IMR-90 (cell line): ENCODE measurements around the gene RAB37. TPM values are rescaled to one million over a fixed set of nuclear protein-coding genes. Genes with fewer than 3 reads are reported as not detected.

Source experiments
- ATAC-seq: fragments of 200-7000 bp; cut with Tn5 transposase; 2 replicates; pipeline ENCODE4 v1.9.1; 2020; ENCODE audit warnings: low read depth, mild to moderate bottlenecking, moderate library complexity
- BruUV-seq: library from RNA; stranded (reverse); fragments of 400-500 nt; replicated peaks from 2 replicates; lab custom pipeline; 2021; lab: Mats Ljungman, UMichigan
- CTCF ChIA-PET: fragments of 300-600 bp; formaldehyde crosslinking; extraction: SDS; loops from one replicate; lab custom pipeline; 2021; ENCODE audit warnings: antibody characterized with exemption; lab: Yijun Ruan, JAX
- POLR2A ChIA-PET: fragments of 300-600 bp; sonication (Branson Sonifier 250); formaldehyde crosslinking; loops from one replicate; lab custom pipeline; 2022; ENCODE audit warnings: antibody characterized with exemption; ENCODE audit not compliant: unreplicated experiment; lab: Charles Lee
- DNase-seq: peaks from one replicate; pipeline ENCODE4 v3.0.0; 2013
- H2AFZ ChIP-seq: replicated peaks from 2 replicates; pipeline ENCODE3; 2013; ENCODE audit warnings: low read length, mild to moderate bottlenecking; ENCODE audit not compliant: poor library complexity
- H2AK5ac ChIP-seq: 2 replicates; pipeline ENCODE4 v1.6.1; 2013; ENCODE audit warnings: low read depth, low read length, inconsistent platforms
- H2AK9ac ChIP-seq: replicated peaks from 2 replicates; pipeline ENCODE3; 2013; ENCODE audit warnings: mild to moderate bottlenecking, low read depth, low read length, moderate library complexity; ENCODE audit not compliant: poor library complexity
- H2BK120ac ChIP-seq: 2 replicates; pipeline ENCODE4 v1.6.1; 2013; ENCODE audit warnings: low read depth, low read length, inconsistent platforms
- H2BK15ac ChIP-seq: 3 replicates; pipeline ENCODE4 v1.6.1; 2013; ENCODE audit warnings: low read depth, low read length, inconsistent platforms
- H2BK20ac ChIP-seq: 2 replicates; pipeline ENCODE4 v1.6.1; 2013; ENCODE audit warnings: low read depth, mild to moderate bottlenecking, inconsistent platforms, low read length, moderate library complexity
- H2BK5ac ChIP-seq: 2 replicates; pipeline ENCODE4 v1.6.1; 2013; ENCODE audit warnings: mild to moderate bottlenecking, low read depth, low read length, inconsistent platforms; ENCODE audit not compliant: poor library complexity, severe bottlenecking
- H3K14ac ChIP-seq: replicated peaks from 2 replicates; pipeline ENCODE4 v1.6.1; 2013; ENCODE audit warnings: low read depth, low read length, inconsistent platforms
- H3K18ac ChIP-seq: 2 replicates; pipeline ENCODE4 v1.6.1; 2013; ENCODE audit warnings: low read depth, low read length, control low read depth
- H3K23ac ChIP-seq: 2 replicates; pipeline ENCODE4 v1.6.1; 2013; ENCODE audit warnings: low read depth, low read length, inconsistent platforms
- H3K27ac ChIP-seq: 2 replicates; pipeline ENCODE4 v1.5.1; 2013; ENCODE audit warnings: mild to moderate bottlenecking, control low read depth, low read length; ENCODE audit not compliant: insufficient read depth
- H3K27me3 ChIP-seq: 2 replicates; pipeline ENCODE4 v1.6.1; 2013; ENCODE audit warnings: low read length; ENCODE audit not compliant: control insufficient read depth, insufficient read depth
- H3K36me3 ChIP-seq: 2 replicates; pipeline ENCODE4 v1.6.1; 2013; ENCODE audit warnings: low read length, mixed read lengths; ENCODE audit not compliant: control insufficient read depth, insufficient read depth
- H3K4ac ChIP-seq: 2 replicates; pipeline ENCODE4 v1.6.1; 2013; ENCODE audit warnings: low read depth, low read length, inconsistent platforms
- H3K4me1 ChIP-seq: 2 replicates; pipeline ENCODE4 v1.6.1; 2013; ENCODE audit warnings: low read length, mixed read lengths; ENCODE audit not compliant: control insufficient read depth, insufficient read depth
- H3K4me2 ChIP-seq: 2 replicates; pipeline ENCODE4 v1.6.1; 2013; ENCODE audit warnings: low read depth, mild to moderate bottlenecking, control low read depth, low read length, moderate library complexity
- H3K4me3 ChIP-seq: 2 replicates; pipeline ENCODE4 v1.5.1; 2013; ENCODE audit warnings: low read depth, mild to moderate bottlenecking, control low read depth, low read length, moderate library complexity; ENCODE audit not compliant: insufficient read depth
- H3K56ac ChIP-seq: 2 replicates; pipeline ENCODE4 v1.6.1; 2013; ENCODE audit warnings: low read length, inconsistent platforms; ENCODE audit not compliant: insufficient read depth; ENCODE audit errors: extremely low read depth
- H3K79me1 ChIP-seq, 2 experiments: 2 replicates each; pipeline ENCODE4 v1.6.1; 2013; ENCODE audit warnings: low read length in 2 of 2, inconsistent platforms in 1 of 2, low read depth in 1 of 2
- H3K9ac ChIP-seq: 2 replicates; pipeline ENCODE4 v1.6.1; 2013; ENCODE audit warnings: low read depth, low read length, control low read depth
- H3K9me1 ChIP-seq: 2 replicates; pipeline ENCODE4 v1.6.1; 2013; ENCODE audit warnings: low read length, inconsistent platforms; ENCODE audit not compliant: insufficient read depth
- H3K9me3 ChIP-seq: 2 replicates; pipeline ENCODE4 v1.6.1; 2013; ENCODE audit warnings: low read length; ENCODE audit not compliant: control insufficient read depth, insufficient read depth
- H4K20me1 ChIP-seq: 2 replicates; pipeline ENCODE4 v1.6.1; 2013; ENCODE audit warnings: low read length, inconsistent platforms; ENCODE audit not compliant: insufficient read depth
- H4K5ac ChIP-seq: 2 replicates; pipeline ENCODE4 v1.6.1; 2013; ENCODE audit warnings: mild to moderate bottlenecking, low read depth, low read length, control low read depth
- H4K8ac ChIP-seq, 2 experiments: 2 replicates each; pipeline ENCODE4 v1.6.1; 2013; ENCODE audit warnings: low read depth in 2 of 2, low read length in 2 of 2, control low read depth in 1 of 2, inconsistent platforms in 1 of 2
- H4K91ac ChIP-seq: 2 replicates; pipeline ENCODE4 v1.6.1; 2013; ENCODE audit warnings: low read depth, low read length, inconsistent platforms; ENCODE audit not compliant: insufficient read depth
- CTCF ChIP-seq: conservative IDR thresholded peaks from 2 replicates; pipeline ENCODE4 v1.5.1; 2012; ENCODE audit warnings: mild to moderate bottlenecking, low read depth, low read length, improper control_type of control experiment
- FOS ChIP-seq: fragments of 150-350 bp; IDR thresholded peaks from 2 replicates; pipeline ENCODE4 v1.6.1; 2016; ENCODE audit warnings: low read depth, low read length
- NFE2L2 ChIP-seq: fragments of 150-350 bp; IDR thresholded peaks from 2 replicates; pipeline ENCODE4 v1.6.1; 2016; ENCODE audit warnings: low read depth, mild to moderate bottlenecking, low read length
- POLR2A ChIP-seq: IDR thresholded peaks from 2 replicates; pipeline ENCODE4 v1.6.1; 2012; ENCODE audit warnings: mild to moderate bottlenecking, low read depth, low read length
- WGBS, 2 experiments: methylation state at CpG; one replicate each; pipeline versions ENCODE4 v1.1.5 to v1.1.7; 2013; ENCODE audit warnings: missing lambda C conversion rate in 2 of 2; ENCODE audit not compliant: insufficient read length in 1 of 2; ENCODE audit errors: extremely low coverage in 2 of 2; 5-methylcytosine and 5-hydroxymethylcytosine counted together
- dilution Hi-C: fragments of 300-500 bp; cut with HindIII; formaldehyde crosslinking; loops from one replicate; pipeline ENCODE4 v1.14.3; 2018; ENCODE audit warnings: low sequenced_read_pairs; ENCODE audit not compliant: unreplicated experiment
- in situ Hi-C: fragments of 300-500 bp; cut with MboI; formaldehyde crosslinking; loops from 3 replicates; pipeline ENCODE4 v1.14.3; 2019; ENCODE audit warnings: low sequenced_read_pairs, inconsistent platforms, mixed read lengths
- intact Hi-C: fragments of 100-400 bp; cut with micrococcal nuclease; formaldehyde crosslinking; loops from 2 replicates; pipeline ENCODE4 v1.10.0; 2022
- polyA plus RNA-seq, 3 experiments: library from polyadenylated mRNA; depleted of rRNA; stranded (reverse); fragments of >200 nt; gene quantifications; 2 replicates each; pipeline ENCODE4 v1.2.3, GENCODE V29; 2012; ENCODE audit warnings: low replicate concordance in 1 of 3
- total RNA-seq: library from RNA; depleted of rRNA; stranded (reverse); fragments of >200 nt; gene quantifications from 2 replicates; pipeline ENCODE4 v1.2.3, GENCODE V29; 2012
- TF ChIP-seq, protein P1 (sequence below): fragments of 150-350 bp; IDR thresholded peaks from 2 replicates; pipeline ENCODE4 v1.6.1; 2016; ENCODE audit warnings: low read depth, mild to moderate bottlenecking, low read length, moderate library complexity, borderline replicate concordance

The RAB37 gene
- total and polyA plus RNA-seq, 2 of the 4 experiments (the other 2 are of a cell fraction), result 0.19 TPM; not detected in 1

DNA sequence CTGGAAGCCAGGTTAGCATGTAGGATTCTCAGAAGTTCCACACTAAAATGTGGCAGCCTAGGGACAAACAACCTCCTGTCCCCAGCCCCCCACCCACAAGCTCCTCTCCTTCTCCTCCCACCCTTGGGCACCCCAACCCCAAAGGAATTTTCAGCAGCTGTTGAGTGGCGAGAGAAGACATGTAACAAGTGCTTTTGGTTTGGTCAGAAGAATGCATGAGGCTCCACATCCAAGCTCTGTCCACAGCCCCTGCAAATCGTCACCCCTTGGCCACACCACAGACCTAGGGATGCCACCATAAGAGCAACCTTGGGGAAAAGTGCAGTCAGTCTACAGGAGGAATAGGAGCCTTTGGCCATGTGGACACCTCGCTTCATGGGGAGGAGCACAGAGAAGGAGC, 11.9 kb upstream of the RAB37 start:
- no peak overlapping the region for H2BK15ac ChIP-seq
- no peak overlapping the region for H3K23ac ChIP-seq
- no peak overlapping the region for H2BK5ac ChIP-seq
- H4K5ac ChIP-seq, result no peak overlapping the region
- DNase-seq (no peak), ATAC-seq (no peak)
- H3K9me3 ChIP-seq, result peaks cover 3% of the 10 kb centered on the region; the same call in 1 of the 2 replicates
- H3K4me3 ChIP-seq, result no peak overlapping the region
- no peak overlapping the region for H3K4ac ChIP-seq
- no peak overlapping the region for H2BK20ac ChIP-seq
- H3K18ac ChIP-seq, result no peak overlapping the region
- intact Hi-C loops (no loop called here), dilution Hi-C loops (no loop called here), in situ Hi-C loops (no loop called here)
- H2AK9ac ChIP-seq, result no peak overlapping the region
- H3K27me3 ChIP-seq, result no peaks in the 10 kb centered on the region; the same call in 1 of the 2 replicates
- H3K56ac ChIP-seq, result no peak overlapping the region
- WGBS, 2 experiments, result no CpG with 5 or more reads among the region's 3 CpGs
- no peak overlapping the region for H2AFZ ChIP-seq
- H3K9me1 ChIP-seq, result no peaks in the 10 kb centered on the region
- no peaks in the 10 kb centered on the region for H4K20me1 ChIP-seq
- no peak overlapping the region for H3K27ac ChIP-seq
- POLR2A ChIA-PET, result no interaction called here
- H3K4me2 ChIP-seq, result no peak overlapping the region
- CTCF ChIA-PET, result no interaction called here
- H2AK5ac ChIP-seq, result no peak overlapping the region
- H3K14ac ChIP-seq, result no peak overlapping the region
- BruUV-seq, result no TSS peak
- no peaks in the 10 kb centered on the region for H3K36me3 ChIP-seq
- no peak overlapping the region for H2BK120ac ChIP-seq
- no peak overlapping the region for H3K9ac ChIP-seq
- H3K79me1 ChIP-seq, result no peaks in the 10 kb centered on the region
- H4K8ac ChIP-seq, result no peak overlapping the region
- TF ChIP-seq NFE2L2 (no peak), FOS (no peak), POLR2A (no peak), CTCF (no peak)
- TF ChIP-seq, protein P1, sequence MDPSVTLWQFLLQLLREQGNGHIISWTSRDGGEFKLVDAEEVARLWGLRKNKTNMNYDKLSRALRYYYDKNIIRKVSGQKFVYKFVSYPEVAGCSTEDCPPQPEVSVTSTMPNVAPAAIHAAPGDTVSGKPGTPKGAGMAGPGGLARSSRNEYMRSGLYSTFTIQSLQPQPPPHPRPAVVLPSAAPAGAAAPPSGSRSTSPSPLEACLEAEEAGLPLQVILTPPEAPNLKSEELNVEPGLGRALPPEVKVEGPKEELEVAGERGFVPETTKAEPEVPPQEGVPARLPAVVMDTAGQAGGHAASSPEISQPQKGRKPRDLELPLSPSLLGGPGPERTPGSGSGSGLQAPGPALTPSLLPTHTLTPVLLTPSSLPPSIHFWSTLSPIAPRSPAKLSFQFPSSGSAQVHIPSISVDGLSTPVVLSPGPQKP, result no peak
- H3K4me1 ChIP-seq, result no peaks in the 10 kb centered on the region
- H4K91ac ChIP-seq, result no peak overlapping the region
